ENCODE results near the gene DIPK1B.

DNA sequence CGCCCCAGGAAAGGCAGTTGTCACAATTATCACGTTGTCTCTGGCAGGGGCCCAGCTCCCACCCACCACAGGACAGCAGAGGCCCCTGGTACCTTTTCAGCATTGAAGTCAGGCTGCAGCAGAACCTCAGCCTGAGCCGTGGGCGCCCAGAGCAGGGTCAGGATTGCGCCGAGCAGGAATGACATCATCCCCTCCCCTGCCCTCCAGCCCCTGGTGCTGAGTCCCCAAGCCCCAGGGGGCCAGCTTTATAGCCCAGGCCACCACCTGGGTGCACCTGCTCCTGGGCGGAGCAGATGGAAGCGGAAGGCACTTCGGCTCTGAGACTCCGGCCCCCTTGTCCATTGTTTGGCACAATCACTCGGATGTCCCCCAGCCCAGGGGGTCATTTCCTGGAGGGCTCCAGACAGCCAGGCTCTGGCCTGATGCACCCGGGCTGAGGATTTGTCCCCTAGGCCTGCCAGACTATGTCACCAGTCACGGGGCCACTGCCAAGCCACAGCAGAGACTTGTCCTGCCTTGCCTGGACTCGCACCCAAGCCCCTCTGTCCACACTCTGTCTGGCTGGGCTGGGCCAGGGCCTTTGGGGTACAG lies 52.0 kb downstream of the DIPK1B start, which contains the start of gene LCN15:
- TF ChIP-seq POLR2A (IDR thresholded peaks at IDR 0.05; ENCODE audit: low read depth, low read length): no peak
- TF ChIP-seq POLR2AphosphoS5 (IDR thresholded peaks at IDR 0.05; ENCODE audit: low read depth, low read length): no peak
